Measurements from ENCODE around the gene MAOB. TPM values are rescaled to one million over a fixed set of nuclear protein-coding genes. Genes with fewer than 3 reads are reported as not detected.

The MAOB gene
- 0.65 TPM in 1 of 2 replicates, not detected in the other for total RNA-seq

DNA sequence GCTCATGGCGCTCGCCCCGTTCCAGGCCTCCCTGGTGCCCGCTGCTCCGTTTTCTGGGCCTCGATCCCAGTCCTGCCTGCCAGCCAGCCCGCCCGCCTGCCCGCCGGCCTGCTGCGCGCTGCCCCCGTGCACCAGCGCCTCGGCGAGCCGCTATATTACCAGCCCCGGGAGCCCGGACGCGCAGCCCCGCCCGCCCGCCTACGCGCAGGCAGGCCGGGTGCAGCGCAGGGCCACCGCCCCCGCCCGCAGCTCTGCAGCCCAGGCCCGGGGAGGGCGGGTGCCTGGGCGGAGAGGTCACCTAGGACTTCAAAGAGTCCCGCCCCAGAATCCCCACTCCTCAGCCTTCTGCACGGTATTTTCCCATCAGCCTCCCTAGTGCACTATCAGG lies at the start of gene MAOB:
Gene MAOB, minus strand, starts transcription at position 157 of the 388 bp plus-strand sequence. Its CDS starts 151 bp downstream, at position 6.

Other genes starting within 250 kb of the MAOB start
- gene MAOA, start 226.2 kb downstream of the MAOB start, total RNA-seq = 230 and 236 TPM in 2 replicates
- 0.54 and 2.6 TPM in 2 replicates for gene NDP, start 90.9 kb upstream of the MAOB start, total RNA-seq

Measured in cardiac atrium fibroblast (primary cell).